ENCODE data around the gene APOL6. TPM values are rescaled to one million over a fixed set of nuclear protein-coding genes. Genes with fewer than 3 reads are reported as not detected.

The APOL6 gene
- total RNA-seq, 2 donors from 2014 or later = 42.7 to 44.8 TPM

DNA sequence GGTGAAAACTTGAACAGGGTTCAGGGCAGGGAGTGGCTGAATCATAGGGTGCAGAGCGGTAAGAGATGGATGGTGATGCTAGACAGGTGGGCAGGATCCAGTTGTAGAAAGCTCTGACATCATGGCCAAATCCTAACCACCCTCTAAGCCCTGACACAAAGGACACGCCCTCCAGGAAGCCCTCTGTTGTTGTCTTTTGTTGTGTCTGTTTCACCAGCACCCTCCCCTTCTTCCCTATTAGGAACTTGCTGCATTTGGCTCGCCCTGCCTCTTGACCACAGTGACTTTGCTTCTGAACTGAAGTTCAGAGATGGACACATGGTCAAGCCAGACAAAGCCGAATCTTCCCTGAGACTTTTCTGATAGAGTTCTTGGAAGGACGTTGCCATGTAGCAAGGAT, 14.2 kb upstream of the APOL6 start:
- Mint-ChIP-seq H3K4me3 (no peak overlapping the region), H3K36me3 (ENCODE audit: low read depth) (peaks cover 2% of the 10 kb centered on the region), H3K27ac (no peak overlapping the region), H3K27me3 (peaks cover 10% of the 10 kb centered on the region), H3K4me1 (peaks cover 22% of the 10 kb centered on the region)
- DNase-seq (no peak), ATAC-seq (no peak)
- no peaks in the 10 kb centered on the region for H3K9me3 ChIP-seq (ENCODE audit: control insufficient read depth, low read length, poor library complexity, severe bottlenecking)

DNA sequence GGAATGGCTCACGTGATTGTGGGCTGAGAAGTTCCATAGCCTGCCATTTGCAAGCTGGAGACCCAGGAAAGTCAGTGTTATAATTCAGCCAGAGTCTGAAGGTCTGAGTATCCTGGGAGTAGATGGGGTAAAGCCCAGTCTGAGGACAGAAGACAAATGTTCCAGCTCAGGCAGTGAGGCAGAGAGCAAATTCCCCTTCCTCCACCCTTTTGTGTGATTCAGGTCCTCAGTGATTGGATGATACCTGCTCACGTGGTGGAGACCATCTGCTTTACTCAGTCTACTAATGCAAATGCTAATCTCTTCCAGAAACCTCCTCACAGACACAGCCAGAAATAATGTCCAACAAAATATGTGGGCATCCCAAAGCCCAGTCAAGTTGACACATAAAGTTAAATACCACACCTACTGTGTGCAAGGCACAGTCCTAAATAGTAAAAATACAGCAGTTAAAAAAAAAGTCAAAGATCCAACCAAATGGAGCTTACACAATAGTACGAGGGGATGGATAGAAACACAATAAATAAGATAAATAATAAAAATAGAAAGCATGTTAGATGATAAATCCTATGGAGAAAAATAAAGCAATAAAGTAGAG, 13.2 kb upstream of the APOL6 start:
- ATAC-seq (no peak), DNase-seq (no peak)
- H3K36me3 Mint-ChIP-seq (ENCODE audit: low read depth) = peaks cover 2% of the 10 kb centered on the region

DNA sequence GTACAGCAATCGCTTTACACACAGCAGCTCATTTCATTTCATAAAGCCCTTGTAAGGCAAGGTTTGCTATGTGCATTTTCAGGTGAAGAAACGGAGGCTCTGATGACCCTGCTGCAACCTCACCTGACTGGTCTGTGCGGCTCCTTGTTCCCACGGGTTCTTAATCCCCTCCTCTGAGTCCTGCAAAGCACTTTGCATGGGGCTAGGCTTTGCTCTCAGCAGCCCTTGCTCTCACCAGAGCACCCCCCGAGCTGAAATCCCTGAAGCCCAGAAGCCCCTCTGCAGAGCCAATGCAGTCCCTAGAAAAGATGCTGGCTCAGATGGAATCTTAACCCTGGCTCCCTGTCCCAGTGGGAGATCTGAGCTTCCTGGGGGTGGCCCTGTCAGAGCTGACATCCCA, 11.0 kb upstream of the APOL6 start:
- Mint-ChIP-seq H3K4me1 (peaks cover 15% of the 10 kb centered on the region), H3K27me3 (peaks cover 10% of the 10 kb centered on the region)

More for the DNA sequence above, 13.2 kb upstream of the APOL6 start:
- Mint-ChIP-seq H3K4me3 (no peak overlapping the region), H3K27me3 (peaks cover 10% of the 10 kb centered on the region), H3K27ac (no peak overlapping the region), H3K4me1 (peaks cover 19% of the 10 kb centered on the region)
- no peaks in the 10 kb centered on the region for H3K9me3 ChIP-seq (ENCODE audit: control insufficient read depth, low read length, poor library complexity, severe bottlenecking)

DNA sequence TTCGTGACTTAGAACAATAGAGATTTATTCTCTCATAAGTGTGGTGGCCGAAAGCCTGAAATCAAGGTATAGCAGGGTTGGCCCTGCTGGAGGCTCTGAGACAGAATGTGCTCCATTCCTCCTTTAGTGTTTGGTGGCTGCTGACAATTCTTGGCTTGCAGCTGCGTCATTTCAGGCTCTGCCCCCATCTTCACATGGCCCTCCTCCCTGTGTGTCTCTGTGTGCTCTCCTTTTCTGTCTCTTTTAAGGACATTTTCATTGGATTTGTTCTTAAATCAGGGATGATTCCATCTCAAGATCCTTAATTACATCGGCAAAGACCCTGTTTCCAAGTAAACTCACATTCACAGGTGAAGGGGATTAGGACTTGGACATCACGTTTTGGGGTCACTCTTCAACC, 10.2 kb upstream of the APOL6 start:
- H3K27me3 Mint-ChIP-seq = peaks cover 10% of the 10 kb centered on the region
- H3K36me3 Mint-ChIP-seq (ENCODE audit: low read depth) = peaks cover 2% of the 10 kb centered on the region
- H3K4me1 Mint-ChIP-seq = peaks cover 14% of the 10 kb centered on the region
- peak overlapping the region; percentile 29 for H3K27ac Mint-ChIP-seq
- no peak overlapping the region for H3K4me3 Mint-ChIP-seq
- no peaks in the 10 kb centered on the region for H3K9me3 ChIP-seq (ENCODE audit: control insufficient read depth, low read length, poor library complexity, severe bottlenecking)
- DNase-seq (no peak), ATAC-seq (no peak)

More for the DNA sequence above, 11.0 kb upstream of the APOL6 start:
- peaks cover 2% of the 10 kb centered on the region for H3K36me3 Mint-ChIP-seq (ENCODE audit: low read depth)
- ATAC-seq (no peak), DNase-seq (no peak)
- H3K9me3 ChIP-seq (ENCODE audit: control insufficient read depth, low read length, poor library complexity, severe bottlenecking) = no peaks in the 10 kb centered on the region
- H3K27ac Mint-ChIP-seq = peak overlapping the region; percentile 29
- H3K4me3 Mint-ChIP-seq = no peak overlapping the region

DNA sequence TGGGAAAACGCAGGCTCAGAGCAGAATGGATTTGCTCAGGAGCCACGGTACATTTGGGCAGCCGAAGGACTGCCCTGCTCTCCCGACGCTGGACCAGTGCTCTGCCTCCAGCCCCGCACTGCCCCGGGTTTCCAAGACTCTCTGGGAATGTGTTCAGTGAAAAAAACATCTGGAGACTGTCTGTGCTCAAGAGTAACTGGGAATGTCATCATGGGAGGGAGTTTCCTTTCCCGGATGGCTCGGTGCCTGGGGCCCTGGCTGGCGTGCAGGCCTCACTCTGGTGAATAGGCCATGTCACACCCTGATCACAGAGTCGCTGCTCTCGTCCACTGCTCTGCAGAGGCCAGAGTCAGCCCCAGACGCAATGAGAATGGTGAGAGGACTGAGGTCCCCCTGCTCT, 9.8 kb upstream of the APOL6 start:
- DNase-seq = no peak
- ATAC-seq = no peak
- H3K4me1 Mint-ChIP-seq = peaks cover 10% of the 10 kb centered on the region
- no peak overlapping the region for H3K4me3 Mint-ChIP-seq
- H3K36me3 Mint-ChIP-seq (ENCODE audit: low read depth) = peaks cover 2% of the 10 kb centered on the region
- peaks cover 10% of the 10 kb centered on the region for H3K27me3 Mint-ChIP-seq
- no peak overlapping the region for H3K27ac Mint-ChIP-seq
- H3K9me3 ChIP-seq (ENCODE audit: control insufficient read depth, low read length, poor library complexity, severe bottlenecking) = no peaks in the 10 kb centered on the region

DNA sequence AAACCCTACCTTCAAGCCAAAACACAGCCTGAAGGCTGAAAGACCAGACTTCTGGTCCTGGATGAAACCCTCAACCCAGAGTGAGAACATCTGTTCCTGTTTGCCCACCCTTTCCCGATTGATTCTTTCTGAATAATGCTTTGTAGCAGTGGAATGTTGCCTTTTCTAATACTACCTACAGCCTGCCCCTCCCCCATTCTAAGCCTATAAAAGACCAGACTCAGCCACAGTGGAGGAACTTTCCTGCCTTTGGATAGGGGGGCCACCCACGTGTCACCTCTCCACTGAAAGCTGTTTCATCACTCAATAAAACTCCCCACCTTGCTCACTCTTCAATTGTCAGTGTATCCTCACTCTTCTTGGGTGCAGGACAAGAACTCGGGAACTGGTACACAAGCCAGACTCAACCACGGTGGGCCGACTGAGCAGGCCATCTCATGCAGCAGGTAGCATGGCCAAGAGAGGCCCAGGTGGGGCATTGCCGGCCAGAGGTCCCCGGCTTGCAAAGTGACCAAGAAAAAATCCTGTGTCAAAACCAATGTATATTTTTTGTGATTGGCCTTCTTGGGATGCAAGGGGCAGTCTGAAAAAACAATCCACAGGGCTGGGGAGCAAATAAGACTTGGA, 6.6 kb upstream of the APOL6 start:
- no peak overlapping the region for H3K4me3 Mint-ChIP-seq
- H3K27me3 Mint-ChIP-seq = peaks cover 10% of the 10 kb centered on the region
- no peak for DNase-seq
- no peak for ATAC-seq
- H3K9me3 ChIP-seq (ENCODE audit: control insufficient read depth, low read length, poor library complexity, severe bottlenecking) = no peaks in the 10 kb centered on the region
- no peak overlapping the region for H3K27ac Mint-ChIP-seq
- H3K36me3 Mint-ChIP-seq (ENCODE audit: low read depth) = no peaks in the 10 kb centered on the region
- no peaks in the 10 kb centered on the region for H3K4me1 Mint-ChIP-seq

DNA sequence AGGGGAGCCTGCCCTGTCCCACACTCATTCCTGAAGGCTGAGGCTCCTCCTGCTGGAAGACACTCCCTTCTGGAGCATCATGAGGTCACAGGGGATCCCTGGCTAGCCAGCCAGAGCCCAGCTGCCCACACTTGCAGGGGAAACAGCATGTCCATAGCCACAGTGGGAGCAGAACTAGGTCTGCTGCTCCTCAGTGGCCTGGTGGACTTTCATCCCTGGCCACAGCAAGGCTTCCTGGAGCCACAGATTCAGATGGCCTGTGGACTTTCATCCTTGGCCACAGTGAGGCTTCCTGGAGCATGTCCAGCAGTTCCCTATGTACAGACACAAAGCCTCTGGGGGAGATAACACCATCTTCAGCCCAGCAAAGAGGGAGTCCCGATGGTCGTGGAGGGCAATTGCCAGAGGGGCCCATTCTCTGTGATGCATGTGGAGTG, 5.9 kb upstream of the APOL6 start:
- no peak for ATAC-seq
- H3K27me3 Mint-ChIP-seq = peaks cover 10% of the 10 kb centered on the region
- H3K4me3 Mint-ChIP-seq = no peak overlapping the region
- H3K9me3 ChIP-seq (ENCODE audit: control insufficient read depth, low read length, poor library complexity, severe bottlenecking) = no peaks in the 10 kb centered on the region
- no peak for DNase-seq
- peaks cover 4% of the 10 kb centered on the region for H3K4me1 Mint-ChIP-seq
- no peak overlapping the region for H3K27ac Mint-ChIP-seq
- no peaks in the 10 kb centered on the region for H3K36me3 Mint-ChIP-seq (ENCODE audit: low read depth)

DNA sequence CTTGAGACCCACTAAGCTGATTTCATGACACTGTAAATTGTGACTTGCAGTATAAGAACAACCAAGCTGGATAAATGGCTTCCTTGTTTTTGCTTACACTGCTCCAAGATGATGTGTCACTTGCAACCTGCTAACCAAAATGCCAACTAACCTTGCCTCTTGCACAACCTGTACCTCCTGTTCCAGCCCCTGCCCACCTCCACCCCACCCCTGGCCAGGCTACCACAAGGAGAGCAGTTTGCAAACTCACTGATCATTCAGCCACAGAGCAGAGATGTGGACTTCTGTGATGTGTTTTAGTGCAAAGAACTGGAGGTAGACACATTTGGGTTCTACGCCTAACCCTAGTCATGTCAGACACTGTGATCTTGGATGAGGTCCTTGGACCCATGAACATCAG, 4.3 kb upstream of the APOL6 start:
- ATAC-seq (no peak), DNase-seq (no peak)
- no peaks in the 10 kb centered on the region for H3K9me3 ChIP-seq (ENCODE audit: control insufficient read depth, low read length, poor library complexity, severe bottlenecking)
- Mint-ChIP-seq H3K36me3 (ENCODE audit: low read depth) (peaks cover 6% of the 10 kb centered on the region), H3K4me3 (no peak overlapping the region), H3K4me1 (peaks cover 12% of the 10 kb centered on the region), H3K27ac (no peak overlapping the region), H3K27me3 (peaks cover under 1% of the 10 kb centered on the region)

DNA sequence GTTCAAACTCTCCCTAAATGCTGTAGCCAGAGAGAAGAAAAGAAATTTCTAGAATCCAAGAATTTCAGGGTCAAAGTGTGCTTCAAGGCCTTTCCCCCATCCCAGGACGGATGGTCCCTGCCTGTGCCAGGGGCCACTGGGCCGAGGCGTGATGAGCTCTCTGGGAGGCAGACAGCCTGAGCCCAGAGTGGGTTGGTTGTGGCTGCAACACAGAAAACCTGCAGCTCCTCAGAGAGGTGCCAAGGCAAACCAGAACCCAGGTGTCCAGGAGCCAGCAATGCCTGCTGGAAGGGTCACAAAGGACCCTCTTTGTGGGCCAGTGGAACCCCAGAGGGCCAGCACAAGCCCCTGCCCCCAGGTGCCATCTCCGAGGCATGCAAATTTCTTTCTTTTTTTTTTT, 2.6 kb upstream of the APOL6 start:
- H3K4me1 Mint-ChIP-seq = peaks cover 23% of the 10 kb centered on the region
- no peaks in the 10 kb centered on the region for H3K9me3 ChIP-seq (ENCODE audit: control insufficient read depth, low read length, poor library complexity, severe bottlenecking)
- H3K36me3 Mint-ChIP-seq (ENCODE audit: low read depth) = peaks cover 6% of the 10 kb centered on the region
- H3K4me3 Mint-ChIP-seq = no peak overlapping the region
- DNase-seq (no peak), ATAC-seq (no peak)
- H3K27ac Mint-ChIP-seq = peak overlapping the region; percentile 100
- no peaks in the 10 kb centered on the region for H3K27me3 Mint-ChIP-seq

DNA sequence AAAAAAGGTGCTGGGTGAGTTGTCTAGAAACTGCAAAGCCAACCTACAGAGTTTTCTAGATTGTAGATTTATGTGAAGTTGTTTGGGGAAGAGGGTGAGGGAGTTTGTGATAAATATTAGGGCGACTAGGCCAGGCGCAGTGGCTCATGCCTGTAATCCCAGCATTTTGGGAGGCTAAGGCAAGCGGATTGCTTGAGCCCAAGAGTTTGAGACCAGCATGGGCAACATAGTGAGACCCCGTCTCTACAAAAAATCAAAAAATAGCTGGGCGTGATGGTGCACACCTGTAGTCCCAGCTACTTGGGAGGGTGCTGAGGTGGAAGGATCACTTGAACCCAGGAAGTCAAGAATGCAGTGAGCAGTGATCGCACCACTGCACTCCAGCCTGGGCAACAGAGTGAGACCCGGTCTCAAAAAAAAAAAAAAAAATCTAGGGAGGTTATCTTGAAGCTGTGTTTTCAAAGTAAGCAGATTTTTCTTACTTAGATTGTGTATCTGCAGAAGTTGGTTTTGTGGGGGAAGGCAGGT, 844 bp downstream of the APOL6 start:
- Mint-ChIP-seq H3K4me1 (peaks cover 33% of the 10 kb centered on the region), H3K4me3 (peak overlapping the region; percentile 100), H3K27me3 (no peaks in the 10 kb centered on the region), H3K27ac (peak overlapping the region; percentile 100), H3K36me3 (ENCODE audit: low read depth) (peaks cover 9% of the 10 kb centered on the region)
- no peaks in the 10 kb centered on the region for H3K9me3 ChIP-seq (ENCODE audit: control insufficient read depth, low read length, poor library complexity, severe bottlenecking)
- ATAC-seq (no peak), DNase-seq (no peak)

DNA sequence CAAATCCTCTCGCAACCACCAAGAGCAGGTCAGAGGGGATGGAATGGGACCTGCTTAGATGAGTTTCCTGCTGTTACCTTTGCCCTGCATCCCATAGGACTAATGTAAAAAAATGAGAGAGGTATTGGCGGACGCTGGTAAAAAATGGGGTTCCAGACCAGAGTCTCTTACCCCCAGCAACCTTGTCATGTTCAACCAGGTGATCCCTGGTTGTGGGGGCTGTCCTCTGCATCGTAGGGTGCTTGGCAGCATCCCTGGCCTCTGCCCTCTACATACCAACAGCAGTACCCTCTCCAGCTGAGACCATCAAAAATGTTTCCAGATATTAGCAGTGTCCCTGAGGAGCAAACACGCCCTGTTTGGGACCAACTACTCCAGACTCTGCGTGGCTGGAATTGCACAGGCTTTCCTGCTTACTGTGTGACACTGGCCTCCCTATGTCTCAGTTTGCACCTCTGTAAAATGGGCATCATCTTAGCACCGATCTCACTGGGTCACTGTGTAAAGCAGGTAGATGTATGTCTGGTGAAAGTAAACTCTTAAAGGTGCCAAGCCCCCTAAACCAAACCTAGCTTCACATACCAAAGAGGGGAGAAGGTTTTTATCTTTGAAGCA, 1.5 kb downstream of the APOL6 start:
- Mint-ChIP-seq H3K4me1 (peaks cover 38% of the 10 kb centered on the region), H3K4me3 (peak overlapping the region; percentile 100), H3K27ac (peak overlapping the region; percentile 100), H3K27me3 (no peaks in the 10 kb centered on the region), H3K36me3 (ENCODE audit: low read depth) (peaks cover 9% of the 10 kb centered on the region)
- no peak for DNase-seq
- no peak for ATAC-seq
- no peaks in the 10 kb centered on the region for H3K9me3 ChIP-seq (ENCODE audit: control insufficient read depth, low read length, poor library complexity, severe bottlenecking)

DNA sequence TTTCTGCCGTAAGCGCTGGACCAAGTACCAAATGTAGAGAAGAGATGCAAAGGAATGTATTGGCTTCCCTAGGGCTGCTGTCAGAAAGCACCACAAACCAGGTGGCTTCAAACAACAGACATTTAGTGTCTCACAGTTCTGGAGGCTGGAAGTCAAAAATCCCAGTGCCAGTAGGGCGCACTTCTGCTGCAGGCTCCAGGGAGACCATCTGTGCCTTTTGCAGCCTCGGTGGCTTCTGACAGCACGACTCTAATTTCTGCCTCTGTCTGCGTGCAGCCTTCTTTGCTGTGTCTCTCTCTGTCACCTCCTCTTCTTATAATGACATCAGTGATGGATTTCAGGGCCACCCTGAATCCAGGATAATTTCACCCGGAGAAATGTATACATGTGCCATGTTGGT, 2.8 kb downstream of the APOL6 start:
- no peak for ATAC-seq
- Mint-ChIP-seq H3K4me1 (peaks cover 46% of the 10 kb centered on the region), H3K36me3 (ENCODE audit: low read depth) (peaks cover 9% of the 10 kb centered on the region), H3K27ac (no peak overlapping the region), H3K27me3 (no peaks in the 10 kb centered on the region), H3K4me3 (peak overlapping the region; percentile 70)
- no peaks in the 10 kb centered on the region for H3K9me3 ChIP-seq (ENCODE audit: control insufficient read depth, low read length, poor library complexity, severe bottlenecking)
- DNase-seq = no peak

DNA sequence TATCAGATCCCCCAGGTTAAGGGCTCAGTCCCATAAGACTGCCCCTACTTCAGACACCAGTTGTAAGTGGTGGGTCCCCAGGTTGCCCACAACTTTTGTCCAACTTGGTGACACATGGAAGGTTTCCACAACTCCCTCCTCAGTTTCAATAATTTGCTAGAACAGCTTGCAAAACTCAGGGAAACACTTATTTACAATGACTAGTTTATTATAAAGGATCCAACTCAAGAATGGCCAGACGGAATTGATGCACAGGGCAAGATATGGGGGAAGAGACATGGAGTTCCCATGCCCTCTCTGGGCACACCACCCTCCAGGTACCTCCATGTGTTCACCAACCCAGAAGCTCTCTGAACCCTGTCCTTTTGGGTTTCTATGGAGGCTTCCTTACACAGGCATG, 5.6 kb downstream of the APOL6 start:
- Mint-ChIP-seq H3K27me3 (no peaks in the 10 kb centered on the region), H3K36me3 (ENCODE audit: low read depth) (peaks cover 17% of the 10 kb centered on the region), H3K4me1 (peaks cover 49% of the 10 kb centered on the region), H3K27ac (peak overlapping the region; percentile 98), H3K4me3 (peak overlapping the region; percentile 25)
- ATAC-seq (no peak), DNase-seq (no peak)
- no peaks in the 10 kb centered on the region for H3K9me3 ChIP-seq (ENCODE audit: control insufficient read depth, low read length, poor library complexity, severe bottlenecking)
